ENCODE measurements around the gene ANKRD23. TPM values are rescaled to one million over a fixed set of nuclear protein-coding genes. Genes with fewer than 3 reads are reported as not detected.

The ANKRD23 gene
- total and polyA plus RNA-seq, 2 of the 8 experiments (the other 6 are each of a cell fraction or from before 2014, with no cell fraction given): 3.4 to 3.5 TPM

GRCh38 chr2:96832754-96833507, 10.9 kb downstream of the ANKRD23 start:
- Histone ChIP-seq H3K4me2 (ENCODE audit: insufficient read depth in 1 of 2, low read depth in 2 of 2, low read length in 2 of 2) (peak overlapping the region; percentile 60 to 75), H3K27ac (ENCODE audit: low read depth, low read length) (peak overlapping the region; percentile 69), H2BK12ac (ENCODE audit: low read depth, low read length) (0 out of 2 replicates have a peak overlapping the region, but pooled peaks have one; percentile 80), H2BK120ac (replicated peaks; ENCODE audit: low read depth, low read length) (no peak overlapping the region), H3K23ac (ENCODE audit: insufficient read length) (no peak overlapping the region), H2AK5ac (ENCODE audit: low read depth, low read length) (peak overlapping the region; percentile 19; the same call in 1 of the 2 replicates), H3K4me3 (ENCODE audit: extremely low read depth in 1 of 4, insufficient read depth in 2 of 4, low read depth in 3 of 4, low read length in 4 of 4) (peak overlapping the region; percentile 5 to 50 (median 18); a peak in 7 of 8 replicates), H2BK5ac (ENCODE audit: low read depth, low read length) (peak overlapping the region; percentile 98), H4K20me1 (replicated peaks in 1 of 2; ENCODE audit: control insufficient read depth in 1 of 2, insufficient read depth in 2 of 2, low read length in 2 of 2) (peaks cover 0 to 6% of the 10 kb centered on the region in 2 experiments), H4K8ac (ENCODE audit: extremely low read depth, insufficient read depth, low read length) (0 out of 2 replicates have a peak overlapping the region, but pooled peaks have one; percentile 6), H3K79me2 (ENCODE audit: control insufficient read depth in 1 of 2, insufficient read depth in 2 of 2, low read length in 2 of 2) (no peaks in the 10 kb centered on the region), H3K4me1 (replicated peaks in 1 of 4; ENCODE audit: control insufficient read depth in 3 of 4, insufficient read depth in 4 of 4, low read length in 3 of 4) (peaks cover 3 to 18% (median 13%) of the 10 kb centered on the region in 4 experiments), H4K5ac (ENCODE audit: insufficient read length, low read depth, low read length) (peak overlapping the region; percentile 57), H2BK20ac (ENCODE audit: low read length) (no peak overlapping the region), H3K56ac (replicated peaks; ENCODE audit: insufficient read length, low read depth, low read length) (no peak overlapping the region), H3K27me3 (replicated peaks in 1 of 4; ENCODE audit: control insufficient read depth in 3 of 4, extremely low read depth in 1 of 4, insufficient read depth in 3 of 4, low read length in 3 of 4) (no peaks in the 10 kb centered on the region), H3K9ac (replicated peaks in 1 of 4; ENCODE audit: extremely low read depth in 1 of 4, low read depth in 3 of 4, low read length in 3 of 4) (peak overlapping the region in 3 of 4 experiments; percentile 20 to 50 (median 38); a peak in 4 of 7 replicates), H3K36me3 (ENCODE audit: control insufficient read depth in 2 of 4, insufficient read depth in 4 of 4, low read length in 3 of 4) (peaks cover 16 to 55% (median 23%) of the 10 kb centered on the region in 4 experiments), H2AFZ (ENCODE audit: low read length) (no peak overlapping the region), H3K18ac (ENCODE audit: extremely low read depth, low read length) (peak overlapping the region; percentile 99), H3K4ac (replicated peaks; ENCODE audit: insufficient read length, low read depth, low read length) (no peak overlapping the region), H4K91ac (replicated peaks; ENCODE audit: insufficient read length, low read length) (no peak overlapping the region), H3K23me2 (ENCODE audit: low read depth, low read length) (no peaks in the 10 kb centered on the region; the same call in 1 of the 2 replicates), H2BK15ac (ENCODE audit: low read length) (0 out of 2 replicates have a peak overlapping the region, but pooled peaks have one; percentile 83), H3K9me3 (ENCODE audit: insufficient read depth in 2 of 2, low read depth in 1 of 2, low read length in 1 of 2) (no peaks in the 10 kb centered on the region), H3K79me1 (ENCODE audit: low read depth, low read length) (0 out of 2 replicates have a peak, but pooled peaks cover 3% of the 10 kb centered on the region), H3K14ac (ENCODE audit: insufficient read length) (no peak overlapping the region)
- WGBS, 2 experiments (ENCODE audit: extremely low coverage in 1 of 2, insufficient coverage in 1 of 2, insufficient read length in 1 of 2, insufficient replicate concordance in 2 of 2, low coverage in 1 of 2, low lambda C conversion rate in 2 of 2, missing lambda C conversion rate in 1 of 2): 28% methylated on average over 18 of the region's 18 CpGs; no CpG with 5 or more reads in 1 of the 2 experiments
- FAIRE-seq (peak; percentile 68), DNase-seq (ENCODE audit: low read depth in 1 of 2, low spot score in 2 of 2) (peak in 1 of 2 experiments; percentile 86)
- POLR2A ChIA-PET (ENCODE audit: partially characterized antibody): interaction anchor here (0.6 to 4.4 kb wide), 12 partner anchors 9 to 97 kb away, joined by 3 to 39 read pairs (median 3); partner anchors contain the start of genes ANKRD23, ANKRD39 and CNNM3
- CTCF ChIA-PET (ENCODE audit: partially characterized antibody): interaction anchor here (0.6 to 4.5 kb wide), 16 partner anchors 9 to 400 kb away, joined by 3 to 30 read pairs (median 4); partner anchors contain the start of genes ANKRD23, ANKRD39 and CNNM3
- TF ChIP-seq FOSL1 (IDR thresholded peaks at IDR 0.05; ENCODE audit: insufficient read depth, low read depth, low read length) (no peak), PHF8 (conservative IDR thresholded peaks at IDR 0.05; ENCODE audit: low read depth, low read length) (no peak), NRF1 (IDR thresholded peaks at IDR 0.05; ENCODE audit: low read depth, low read length) (peak; percentile 50; the same call in 1 of the 2 replicates), KDM4A (IDR thresholded peaks at IDR 0.05; ENCODE audit: low read depth, low read length, severe bottlenecking) (no peak), SP4 (IDR thresholded peaks at IDR 0.05; ENCODE audit: low read length) (0 out of 2 replicates have a peak, but pooled peaks have one; percentile 46), SAP30 (IDR thresholded peaks at IDR 0.05; ENCODE audit: insufficient read depth, insufficient replicate concordance, low read length) (no peak), TAF1 (IDR thresholded peaks at IDR 0.05; ENCODE audit: low read depth, low read length) (peak; percentile 40; the same call in 1 of the 2 replicates), GABPA (IDR thresholded peaks at IDR 0.05; ENCODE audit: borderline replicate concordance, insufficient read depth, low read length) (peak; percentile 57; the same call in 1 of the 2 replicates), E2F6 (IDR thresholded peaks at IDR 0.05) (peak; percentile 52; the same call in 1 of the 2 replicates)

Data from H1 (cell line).